ENCODE results near the gene IRF4. TPM values are rescaled to one million over a fixed set of nuclear protein-coding genes. Genes with fewer than 3 reads are reported as not detected.

IRF4 gene
- total RNA-seq, 2 donors from 2014 or later: 0.26 TPM; not detected in 1

DNA sequence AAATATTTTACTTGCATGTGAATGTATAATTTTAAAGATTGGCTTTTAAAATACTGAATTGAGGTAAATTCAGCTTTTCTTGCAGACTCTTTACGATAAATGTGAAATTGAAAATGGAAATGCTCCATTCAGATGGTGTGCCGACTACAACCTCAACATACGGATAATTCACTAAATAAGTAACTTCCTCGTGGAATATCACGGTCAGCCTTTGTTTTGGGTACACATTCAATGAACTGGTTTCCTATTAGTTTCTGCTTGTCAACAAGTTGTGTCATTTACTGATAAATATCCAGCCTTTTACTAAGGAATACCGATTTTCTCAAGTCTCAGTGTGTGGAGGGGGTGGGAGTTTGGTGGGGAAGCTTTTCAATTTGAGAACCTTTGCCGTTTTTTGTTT, 2.4 kb upstream of the IRF4 start:
- ATAC-seq (no peak), DNase-seq (no peak)
- Histone ChIP-seq H3K4me3 (no peak overlapping the region), H3K36me3 (replicated peaks in 1 of 2; ENCODE audit: insufficient read depth in 1 of 2, low read depth in 2 of 2) (no peaks in the 10 kb centered on the region), H3K9me3 (no peaks in the 10 kb centered on the region), H3K27me3 (peaks cover 0 to 22% of the 10 kb centered on the region in 2 donors), H3K4me1 (peaks cover 36% of the 10 kb centered on the region), H3K27ac (no peak overlapping the region)
- intact Hi-C loops (cut with DNase I): no loop called here
- no peak for TF ChIP-seq POLR2A (IDR thresholded peaks at IDR 0.05)
- TF ChIP-seq, protein P1, sequence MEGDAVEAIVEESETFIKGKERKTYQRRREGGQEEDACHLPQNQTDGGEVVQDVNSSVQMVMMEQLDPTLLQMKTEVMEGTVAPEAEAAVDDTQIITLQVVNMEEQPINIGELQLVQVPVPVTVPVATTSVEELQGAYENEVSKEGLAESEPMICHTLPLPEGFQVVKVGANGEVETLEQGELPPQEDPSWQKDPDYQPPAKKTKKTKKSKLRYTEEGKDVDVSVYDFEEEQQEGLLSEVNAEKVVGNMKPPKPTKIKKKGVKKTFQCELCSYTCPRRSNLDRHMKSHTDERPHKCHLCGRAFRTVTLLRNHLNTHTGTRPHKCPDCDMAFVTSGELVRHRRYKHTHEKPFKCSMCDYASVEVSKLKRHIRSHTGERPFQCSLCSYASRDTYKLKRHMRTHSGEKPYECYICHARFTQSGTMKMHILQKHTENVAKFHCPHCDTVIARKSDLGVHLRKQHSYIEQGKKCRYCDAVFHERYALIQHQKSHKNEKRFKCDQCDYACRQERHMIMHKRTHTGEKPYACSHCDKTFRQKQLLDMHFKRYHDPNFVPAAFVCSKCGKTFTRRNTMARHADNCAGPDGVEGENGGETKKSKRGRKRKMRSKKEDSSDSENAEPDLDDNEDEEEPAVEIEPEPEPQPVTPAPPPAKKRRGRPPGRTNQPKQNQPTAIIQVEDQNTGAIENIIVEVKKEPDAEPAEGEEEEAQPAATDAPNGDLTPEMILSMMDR (IDR thresholded peaks at IDR 0.05): no peak
- WGBS, 2 donors: 42% methylated on average over 7 of the region's 7 CpGs

DNA sequence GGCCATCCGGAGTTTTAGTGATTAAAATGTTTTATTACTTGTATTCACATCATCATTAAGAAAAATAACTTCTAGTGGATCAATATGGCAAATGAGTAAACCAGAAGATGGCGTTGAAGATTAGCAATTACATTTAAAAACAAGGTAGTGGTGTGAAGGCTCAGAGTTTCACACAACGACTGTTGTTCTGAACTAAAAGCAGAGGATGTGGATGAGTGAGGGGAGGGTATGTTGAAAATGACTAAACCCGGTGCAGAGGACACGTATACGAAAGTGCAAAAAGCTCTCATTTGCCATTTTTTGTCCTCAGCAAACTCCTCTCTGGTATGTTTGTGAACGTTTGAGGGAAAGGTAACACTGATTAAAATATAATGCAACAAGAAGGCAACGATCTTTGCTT, 1.9 kb upstream of the IRF4 start:
- Histone ChIP-seq H3K9me3 (no peaks in the 10 kb centered on the region), H3K27me3 (peaks cover 0 to 22% of the 10 kb centered on the region in 2 donors), H3K36me3 (replicated peaks in 1 of 2; ENCODE audit: insufficient read depth in 1 of 2, low read depth in 2 of 2) (no peaks in the 10 kb centered on the region), H3K4me3 (no peak overlapping the region), H3K4me1 (peaks cover 36% of the 10 kb centered on the region), H3K27ac (no peak overlapping the region)
- no peak for ATAC-seq
- DNase-seq: no peak
- no peak for TF ChIP-seq POLR2A (IDR thresholded peaks at IDR 0.05)
- TF ChIP-seq, protein P1 (IDR thresholded peaks at IDR 0.05): no peak
- 15 to 19% methylated on average over 8 of the region's 8 CpGs for WGBS, 2 donors
- intact Hi-C loops (cut with DNase I): no loop called here

DNA sequence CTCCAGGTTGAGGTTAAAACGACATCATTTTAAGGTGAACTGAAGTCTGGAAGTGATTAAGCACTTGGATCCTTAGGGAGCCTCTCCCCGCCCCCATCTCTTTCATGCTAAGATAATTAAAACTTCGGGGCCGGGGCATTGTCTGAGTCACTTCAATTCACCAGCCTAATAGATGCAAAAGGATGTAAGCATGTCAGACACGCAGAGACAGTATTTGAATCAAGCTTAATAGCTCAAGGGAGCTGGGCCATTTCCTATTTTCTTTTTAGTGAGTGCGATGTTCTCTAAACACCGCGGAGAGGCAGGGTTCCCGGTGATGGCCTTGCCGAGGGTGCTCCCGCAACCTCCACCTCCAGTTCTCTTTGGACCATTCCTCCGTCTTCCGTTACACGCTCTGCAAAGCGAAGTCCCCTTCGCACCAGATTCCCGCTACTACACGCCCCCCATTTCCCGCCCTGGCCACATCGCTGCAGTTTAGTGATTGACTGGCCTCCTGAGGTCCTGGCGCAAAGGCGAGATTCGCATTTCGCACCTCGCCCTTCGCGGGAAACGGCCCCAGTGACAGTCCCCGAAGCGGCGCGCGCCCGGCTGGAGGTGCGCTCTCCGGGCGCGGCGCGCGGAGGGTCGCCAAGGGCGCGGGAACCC, 516 bp upstream of the IRF4 start:
- no peaks in the 10 kb centered on the region for H3K36me3 ChIP-seq (replicated peaks in 1 of 2; ENCODE audit: insufficient read depth in 1 of 2, low read depth in 2 of 2)
- WGBS, 2 donors: 2 to 4% methylated on average over 19 to 44 of the region's 44 CpGs
- no peaks in the 10 kb centered on the region for H3K9me3 ChIP-seq
- H3K4me1 ChIP-seq: peaks cover 36% of the 10 kb centered on the region
- intact Hi-C loops (cut with DNase I): no loop called here
- TF ChIP-seq, protein P1 (IDR thresholded peaks at IDR 0.05): no peak
- no peak for TF ChIP-seq POLR2A (IDR thresholded peaks at IDR 0.05)
- DNase-seq (no peak), ATAC-seq (no peak)
- H3K27me3 ChIP-seq: peaks cover 0 to 22% of the 10 kb centered on the region in 2 donors
- H3K27ac ChIP-seq: no peak overlapping the region
- H3K4me3 ChIP-seq: no peak overlapping the region

DNA sequence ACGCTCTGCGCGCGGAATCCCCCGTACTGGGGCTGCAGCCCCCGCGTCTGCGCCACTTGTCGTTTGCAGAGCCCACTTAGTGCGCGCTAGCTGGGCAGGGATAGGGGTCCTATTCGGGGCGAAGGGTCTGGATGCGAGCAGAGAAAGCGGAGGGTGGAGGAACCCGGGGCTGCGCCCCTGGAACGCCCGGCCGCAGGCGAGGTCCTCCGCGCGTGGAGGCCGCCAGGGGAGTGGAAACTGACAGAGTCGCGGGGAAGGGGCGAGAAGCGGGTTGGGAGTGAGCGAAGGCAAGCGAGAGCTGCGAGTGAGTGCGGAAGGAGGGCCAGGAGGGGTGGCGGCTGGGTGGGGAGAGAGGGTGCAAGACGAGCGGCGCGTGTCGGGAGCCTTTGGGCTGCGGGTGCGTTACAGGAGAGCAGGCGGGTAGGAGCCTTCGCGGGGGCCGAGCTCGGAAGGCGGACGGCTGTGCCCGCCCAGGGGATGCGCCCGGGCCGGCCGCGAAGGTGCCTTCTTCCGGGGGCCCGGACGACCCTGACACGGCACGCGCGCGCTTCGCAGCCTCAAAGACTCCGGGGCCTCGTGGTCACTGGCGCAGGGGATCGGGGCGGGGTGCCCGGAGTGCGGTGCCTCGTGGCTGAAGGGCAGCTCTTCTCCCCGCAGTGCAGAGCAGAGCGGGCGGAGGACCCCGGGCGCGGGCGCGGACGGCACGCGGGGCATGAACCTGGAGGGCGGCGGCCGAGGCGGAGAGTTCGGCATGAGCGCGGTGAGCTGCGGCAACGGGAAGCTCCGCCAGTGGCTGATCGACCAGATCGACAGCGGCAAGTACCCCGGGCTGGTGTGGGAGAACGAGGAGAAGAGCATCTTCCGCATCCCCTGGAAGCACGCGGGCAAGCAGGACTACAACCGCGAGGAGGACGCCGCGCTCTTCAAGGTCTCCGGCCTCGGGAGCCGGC, 1.2 kb downstream of the IRF4 start:
- intact Hi-C loops (cut with DNase I): no loop called here
- Histone ChIP-seq H3K36me3 (replicated peaks in 1 of 2; ENCODE audit: insufficient read depth in 1 of 2, low read depth in 2 of 2) (no peaks in the 10 kb centered on the region), H3K9me3 (no peaks in the 10 kb centered on the region), H3K4me1 (peaks cover 36% of the 10 kb centered on the region), H3K27me3 (peaks cover 0 to 22% of the 10 kb centered on the region in 2 donors), H3K27ac (no peak overlapping the region), H3K4me3 (no peak overlapping the region)
- no peak for DNase-seq
- ATAC-seq: no peak
- no peak for TF ChIP-seq POLR2A (IDR thresholded peaks at IDR 0.05)
- TF ChIP-seq, protein P1 (IDR thresholded peaks at IDR 0.05): no peak
- 1 to 2% methylated on average over 31 to 107 of the region's 108 CpGs for WGBS, 2 donors

Measured in body of pancreas (tissue), 4 donors.